ENCODE data around the gene KAZALD1. TPM values are rescaled to one million over a fixed set of nuclear protein-coding genes. Genes with fewer than 3 reads are reported as not detected.

Gene KAZALD1
- total RNA-seq, result 11.9 and 26.7 TPM in 2 replicates

GRCh38 chr10:101061624-101062231 is at the start of gene KAZALD1:
KAZALD1 (plus strand) TSS chr10:101061989; CDS start chr10:101062593, 604 bp downstream.

GRCh38 chr10:101031128-101031795 is 30.5 kb upstream of the KAZALD1 start, which contains the start of the genes PDZD7 and SFXN3:
PDZD7 (minus strand) TSS chr10:101031129; CDS start chr10:101030219, 910 bp downstream.
SFXN3 (plus strand) TSS chr10:101031234; CDS start chr10:101034695, 3,461 bp downstream.

Other genes starting within 250 kb of the KAZALD1 start
- 21.0 and 23.9 TPM in 2 replicates for gene SLF2, start 149.0 kb upstream of the KAZALD1 start, total RNA-seq
- gene SEMA4G, start 92.5 kb upstream of the KAZALD1 start, total RNA-seq, result 0.79 and 1.7 TPM in 2 replicates
- 51.4 and 75.6 TPM in 2 replicates for gene MRPL43, start 74.5 kb upstream of the KAZALD1 start, total RNA-seq
- gene TWNK, start 74.4 kb upstream of the KAZALD1 start, total RNA-seq, result 5.1 and 7.4 TPM in 2 replicates
- gene LZTS2, start 62.2 kb upstream of the KAZALD1 start, total RNA-seq, result 55.3 and 76.9 TPM in 2 replicates
- gene PDZD7, start 30.9 kb upstream of the KAZALD1 start, total RNA-seq, result 1.2 and 6.9 TPM in 2 replicates
- gene SFXN3, start 30.8 kb upstream of the KAZALD1 start, total RNA-seq, result 64.4 and 108 TPM in 2 replicates
- gene TLX1, start 69.3 kb downstream of the KAZALD1 start, total RNA-seq, result not detected in 2 replicates
- gene LBX1, start 167.5 kb downstream of the KAZALD1 start, total RNA-seq, result not detected in 2 replicates